OCI-LY1 (cell line): Measurements from ENCODE around the gene BMX.

Source experiments
- H2AFZ ChIP-seq: fragments of 200-600 bp; sonication (generic), shearing (Covaris generic); 2 replicates; pipeline ENCODE4 v1.6.0; 2014; ENCODE audit warnings: antibody characterized with exemption, mild to moderate bottlenecking, low read length
- H3F3A ChIP-seq: fragments of 200-600 bp; sonication (generic), shearing (Covaris generic); 2 replicates; pipeline ENCODE4 v1.6.0; 2014; ENCODE audit warnings: mild to moderate bottlenecking, antibody characterized with exemption, low read length, moderate library complexity; ENCODE audit not compliant: insufficient read depth
- H3K27ac ChIP-seq: fragments of 200-600 bp; sonication (generic); 2 replicates; pipeline ENCODE4 v1.5.1; 2014; ENCODE audit warnings: low read length, mixed run types, mild to moderate bottlenecking, low read depth; ENCODE audit not compliant: poor library complexity, severe bottlenecking
- H3K27me3 ChIP-seq: fragments of 200-600 bp; sonication (generic); 2 replicates; pipeline ENCODE4 v1.6.0; 2014; ENCODE audit warnings: antibody characterized with exemption, mild to moderate bottlenecking, low read length, moderate library complexity; ENCODE audit not compliant: insufficient read depth
- H3K36me3 ChIP-seq: fragments of 200-600 bp; sonication (generic); 2 replicates; pipeline ENCODE4 v1.6.1; 2014; ENCODE audit warnings: mild to moderate bottlenecking, antibody characterized with exemption, low read length, moderate library complexity, mixed read lengths; ENCODE audit not compliant: insufficient read depth
- H3K4me1 ChIP-seq: fragments of 200-600 bp; sonication (generic); 2 replicates; pipeline ENCODE4 v1.5.1; 2014; ENCODE audit warnings: mild to moderate bottlenecking, low read length, moderate library complexity; ENCODE audit not compliant: insufficient read depth, severe bottlenecking
- H3K4me2 ChIP-seq: fragments of 200-600 bp; sonication (generic), shearing (Covaris generic); 2 replicates; pipeline ENCODE4 v1.6.1; 2014; ENCODE audit warnings: low read length
- H3K4me3 ChIP-seq: fragments of 200-600 bp; sonication (generic); 2 replicates; pipeline ENCODE4 v1.5.1; 2014; ENCODE audit warnings: low read length, low read depth, mild to moderate bottlenecking, mixed read lengths; ENCODE audit not compliant: poor library complexity, severe bottlenecking
- H3K79me2 ChIP-seq: fragments of 200-600 bp; shearing (Covaris generic); 2 replicates; pipeline ENCODE4 v1.6.1; 2016; ENCODE audit warnings: mixed run types, low read length, mixed read lengths; ENCODE audit not compliant: insufficient read depth
- H3K9ac ChIP-seq: fragments of 200-600 bp; sonication (generic), shearing (Covaris generic); 2 replicates; pipeline ENCODE4 v1.6.1; 2014; ENCODE audit warnings: mild to moderate bottlenecking, low read length, mixed read lengths
- H3K9me2 ChIP-seq: fragments of 200-600 bp; sonication (generic), shearing (Covaris generic); 2 replicates; pipeline ENCODE4 v1.6.1; 2014; ENCODE audit warnings: low read depth, mild to moderate bottlenecking, low read length, mixed read lengths
- H3K9me3 ChIP-seq: fragments of 200-600 bp; shearing (Covaris generic); 2 replicates; pipeline ENCODE4 v1.6.1; 2014; ENCODE audit warnings: low read length, mixed read lengths
- H4K20me1 ChIP-seq: fragments of 200-600 bp; sonication (generic), shearing (Covaris generic); 2 replicates; pipeline ENCODE4 v1.6.0; 2016; ENCODE audit warnings: mild to moderate bottlenecking, low read length; ENCODE audit not compliant: insufficient read depth
- CTCF ChIP-seq: fragments of 200-600 bp; sonication (generic), shearing (Covaris generic); IDR thresholded peaks from 2 replicates; pipeline ENCODE4 v1.5.1; 2017; ENCODE audit warnings: mild to moderate bottlenecking, antibody characterized with exemption, low read length, moderate library complexity, mixed read lengths
- EZH2 ChIP-seq: fragments of 200-600 bp; sonication (generic), shearing (Covaris generic); IDR thresholded peaks from 2 replicates; pipeline ENCODE4 v1.8.0; 2017; ENCODE audit warnings: borderline replicate concordance, mixed run types, mild to moderate bottlenecking, antibody characterized with exemption, low read length, moderate library complexity, mixed read lengths

The BMX gene

GRCh38 chrX:15500497-15500966 is at the start of gene BMX:
TSS of gene BMX (plus strand) at chrX:15500807. CDS start at chrX:15508354, 7,547 bp downstream.
- H3K79me2 ChIP-seq = no peaks in the 10 kb centered on the region
- H3K4me3 ChIP-seq = no peak within 1 kb of the TSS
- no peaks in the 10 kb centered on the region for H3K4me1 ChIP-seq
- H3K4me2 ChIP-seq = no peak within 1 kb of the TSS
- H3K27ac ChIP-seq = no peak within 1 kb of the TSS
- TF ChIP-seq CTCF (no peak), EZH2 (no peak)
- no peaks in the 10 kb centered on the region for H3K36me3 ChIP-seq
- no peaks in the 10 kb centered on the region for H3K9me3 ChIP-seq
- H4K20me1 ChIP-seq = no peaks in the 10 kb centered on the region
- H3F3A ChIP-seq = no peaks in the 10 kb centered on the region
- H2AFZ ChIP-seq = no peak within 1 kb of the TSS
- H3K9ac ChIP-seq = no peak within 1 kb of the TSS
- no peaks in the 10 kb centered on the region for H3K9me2 ChIP-seq
- H3K27me3 ChIP-seq = no peaks in the 10 kb centered on the region

- no peak overlapping the region for H3K4me2 ChIP-seq
- no peak overlapping the region for H3K27ac ChIP-seq
- no peaks in the 10 kb centered on the region for H4K20me1 ChIP-seq
- no peaks in the 10 kb centered on the region for H3K4me1 ChIP-seq
- no peaks in the 10 kb centered on the region for H3K9me2 ChIP-seq
- H3K9me3 ChIP-seq = no peaks in the 10 kb centered on the region
- H3K9ac ChIP-seq = no peak overlapping the region
- no peaks in the 10 kb centered on the region for H3F3A ChIP-seq
- no peaks in the 10 kb centered on the region for H3K27me3 ChIP-seq
- no peaks in the 10 kb centered on the region for H3K79me2 ChIP-seq
- no peak overlapping the region for H2AFZ ChIP-seq
- H3K4me3 ChIP-seq = no peak overlapping the region
- H3K36me3 ChIP-seq = no peaks in the 10 kb centered on the region
- TF ChIP-seq EZH2 = no peak
- no peak for TF ChIP-seq CTCF
Measured at GRCh38 chrX:15451913-15452312, 48.7 kb upstream of the BMX start.

- Histone ChIP-seq H3F3A (no peaks in the 10 kb centered on the region), H3K27me3 (no peaks in the 10 kb centered on the region), H3K4me2 (no peak overlapping the region), H3K9me2 (no peaks in the 10 kb centered on the region), H4K20me1 (no peaks in the 10 kb centered on the region), H3K27ac (no peak overlapping the region), H2AFZ (no peak overlapping the region), H3K36me3 (no peaks in the 10 kb centered on the region), H3K9me3 (no peaks in the 10 kb centered on the region), H3K9ac (no peak overlapping the region), H3K79me2 (no peaks in the 10 kb centered on the region), H3K4me1 (no peaks in the 10 kb centered on the region), H3K4me3 (no peak overlapping the region)
- no peak for TF ChIP-seq EZH2
- no peak for TF ChIP-seq CTCF
Measured at GRCh38 chrX:15464704-15465103, 35.9 kb upstream of the BMX start.
